T-cell (primary cell): ENCODE data around the gene ANKHD1. TPM values are rescaled to one million over a fixed set of nuclear protein-coding genes. Genes with fewer than 3 reads are reported as not detected.
A peak's percentile ranks its signal among the peaks of the same experiment; 100 is the strongest.
"Not testable (repeated sequence)": the region's sequence is repeated elsewhere in the genome, so short reads cannot be mapped to it uniquely, and the experiment has no call there.

Experiments
- ATAC-seq, 4 experiments: fragments of 200-7000 bp in 3 of 4; fragments of 150-1000 bp in 1 of 4; cut with Tn5 transposase; replicated peaks in 1 of 4; 1 replicate in 3 of 4; 2 replicates in 1 of 4; pipeline ENCODE4 v1.10.0; 2021; ENCODE audit warnings: moderate library complexity in 3 of 4, mild to moderate bottlenecking in 2 of 4, moderate number of reproducible peaks in 1 of 4
- CTCF ChIA-PET, 2 donors: fragments of 300-600 bp; sonication (Branson Sonifier 250); formaldehyde crosslinking; loops; one replicate each; lab custom pipeline; 2022; ENCODE audit warnings: antibody characterized with exemption in 2 of 2; lab: Charles Lee
- POLR2A ChIA-PET, 2 donors: fragments of 300-600 bp; sonication (Branson Sonifier 250); formaldehyde crosslinking; loops; one replicate each; lab custom pipeline; 2022; ENCODE audit warnings: antibody characterized with exemption in 2 of 2; lab: Charles Lee
- DNase-seq, 35 experiments: peaks; one replicate each; pipeline versions ENCODE4 v3.0.0 to v3.0.0-alpha.2; 2013 to 2023
- H3K27ac ChIP-seq: one replicate; pipeline ENCODE4 v1.5.1; 2013; ENCODE audit warnings: low read length
- H3K27me3 ChIP-seq, 2 experiments: replicated peaks in 1 of 2; 1 replicate in 1 of 2; 2 replicates in 1 of 2; pipeline versions ENCODE4 v1.6.1 to v1.7.0; 2013; ENCODE audit warnings: low read length in 1 of 2, mixed read lengths in 1 of 2; ENCODE audit not compliant: control insufficient read depth in 2 of 2, insufficient read depth in 2 of 2; ENCODE audit errors: extremely low read depth in 1 of 2
- H3K36me3 ChIP-seq, 2 donors: 1 replicate in 1 of 2; 2 replicates in 1 of 2; pipeline versions ENCODE4 v1.6.1 to v1.7.0; 2013; ENCODE audit warnings: low read length in 1 of 2; ENCODE audit not compliant: control insufficient read depth in 2 of 2, insufficient read depth in 1 of 2; ENCODE audit errors: extremely low read depth in 1 of 2
- H3K4me1 ChIP-seq, 2 experiments: 1 replicate in 1 of 2; 2 replicates in 1 of 2; pipeline versions ENCODE4 v1.6.1 to v1.7.0; 2013; ENCODE audit warnings: low read length in 2 of 2, mixed read lengths in 1 of 2; ENCODE audit not compliant: insufficient read depth in 2 of 2, control insufficient read depth in 1 of 2; ENCODE audit errors: extremely low read depth in 1 of 2
- H3K4me3 ChIP-seq, 2 donors: 1 replicate in 1 of 2; 2 replicates in 1 of 2; pipeline versions ENCODE4 v1.5.1 to v1.7.0; 2013; ENCODE audit warnings: mild to moderate bottlenecking in 2 of 2, low read length in 1 of 2, moderate library complexity in 1 of 2; ENCODE audit not compliant: control insufficient read depth in 1 of 2; ENCODE audit errors: extremely low read depth in 1 of 2
- H3K9me3 ChIP-seq: 2 replicates; pipeline ENCODE4 v1.7.0; 2013
- H3K27ac Mint-ChIP-seq, 2 donors: one replicate each; pipeline ENCODE4 v1.8.0; 2020 to 2021; ENCODE audit warnings: mild to moderate bottlenecking in 2 of 2, mixed read lengths in 2 of 2
- H3K27me3 Mint-ChIP-seq, 2 donors: one replicate each; pipeline ENCODE4 v1.8.0; 2021 to 2022; ENCODE audit warnings: mixed read lengths in 2 of 2
- H3K36me3 Mint-ChIP-seq: one replicate; pipeline ENCODE4 v1.8.0; 2021; ENCODE audit warnings: mixed read lengths
- H3K4me1 Mint-ChIP-seq, 3 donors: one replicate each; pipeline ENCODE4 v1.8.0; 2020 to 2022; ENCODE audit warnings: mixed read lengths in 3 of 3, mild to moderate bottlenecking in 1 of 3
- H3K4me3 Mint-ChIP-seq, 3 donors: one replicate each; pipeline ENCODE4 v1.8.0; 2020 to 2022; ENCODE audit warnings: mild to moderate bottlenecking in 3 of 3, mixed read lengths in 3 of 3, moderate library complexity in 3 of 3
- H3K9me3 Mint-ChIP-seq, 3 donors: one replicate each; pipeline ENCODE4 v1.8.0; 2020 to 2022; ENCODE audit warnings: mixed read lengths in 3 of 3
- WGBS: methylation state at CpG from one replicate; pipeline ENCODE4 v1.1.5; 2013; ENCODE audit warnings: missing lambda C conversion rate; ENCODE audit not compliant: insufficient coverage; 5-methylcytosine and 5-hydroxymethylcytosine counted together
- total RNA-seq, 35 experiments: library from RNA in 6 of 35; stranded (reverse) in 6 of 35; fragments of 120-200 nt in 1 of 35; gene quantifications; one replicate each; pipeline versions ENCODE4 v1.2.1 to v1.2.4 and lab custom pipeline; 2013 to 2026

Gene ANKHD1
- total RNA-seq, 5 donors from 2014 or later (not counting 1 experiment from before 2014, with no cell fraction given) = 184 to 220 (median 203) TPM

- H3K9me3 ChIP-seq, H3K4me3 Mint-ChIP-seq, H3K27ac ChIP-seq, H3K27me3 Mint-ChIP-seq, H3K27ac Mint-ChIP-seq, ATAC-seq, DNase-seq, H3K27me3 ChIP-seq, H3K36me3 ChIP-seq, POLR2A ChIA-PET, H3K4me3 ChIP-seq, H3K9me3 Mint-ChIP-seq: not testable (repeated sequence)
- Mint-ChIP-seq H3K4me1 (peaks cover 70 to 75% (median 74%) of the 10 kb centered on the region in 3 donors), H3K36me3 (peaks cover 18% of the 10 kb centered on the region)
- CTCF ChIA-PET = interaction anchor here in 1 of 2 donors (0.7 kb wide), 1 partner anchor 123 kb away, joined by 10 read pairs; no protein-coding TSS in a partner anchor
- peaks cover 0 to 23% of the 10 kb centered on the region in 2 experiments for H3K4me1 ChIP-seq
- 100% methylated on average over 1 of the region's 7 CpGs for WGBS
Measured at GRCh38 chr5:140421375-140421774, 19.7 kb downstream of the ANKHD1 start.

GRCh38 chr5:140423609-140424008 lies 22.0 kb downstream of the ANKHD1 start:
- Mint-ChIP-seq H3K4me3 (no peak overlapping the region), H3K27ac (peak overlapping the region in 1 of 2 donors; percentile 30), H3K9me3 (no peaks in the 10 kb centered on the region), H3K4me1 (peaks cover 63 to 69% (median 67%) of the 10 kb centered on the region in 3 donors), H3K27me3 (no peaks in the 10 kb centered on the region), H3K36me3 (peaks cover 18% of the 10 kb centered on the region)
- no peak for ATAC-seq
- ChIA-PET POLR2A (no interaction called here), CTCF (no interaction called here)
- H3K27ac ChIP-seq = no peak overlapping the region
- H3K4me1 ChIP-seq = peaks cover 0 to 14% of the 10 kb centered on the region in 2 experiments
- H3K36me3 ChIP-seq = no peaks in the 10 kb centered on the region
- H3K4me3 ChIP-seq = no peak overlapping the region
- WGBS = no CpG with 5 or more reads among the region's 2 CpGs
- H3K27me3 ChIP-seq = no peaks in the 10 kb centered on the region
- no peaks in the 10 kb centered on the region for H3K9me3 ChIP-seq
- no peak for DNase-seq

- Mint-ChIP-seq H3K36me3 (peaks cover 15% of the 10 kb centered on the region), H3K4me1 (peaks cover 58 to 64% (median 62%) of the 10 kb centered on the region in 3 donors), H3K27me3 (no peaks in the 10 kb centered on the region), H3K4me3 (no peak overlapping the region), H3K9me3 (no peaks in the 10 kb centered on the region), H3K27ac (peak overlapping the region in 1 of 2 donors; percentile 30)
- POLR2A ChIA-PET = interaction anchor here in 1 of 2 donors (0.5 kb wide), 1 partner anchor 67 kb away, joined by 3 read pairs; no protein-coding TSS in a partner anchor
- Histone ChIP-seq H3K9me3 (no peaks in the 10 kb centered on the region), H3K4me3 (no peak overlapping the region), H3K27ac (no peak overlapping the region), H3K4me1 (peaks cover 0 to 11% of the 10 kb centered on the region in 2 experiments), H3K27me3 (no peaks in the 10 kb centered on the region), H3K36me3 (no peaks in the 10 kb centered on the region)
- no peak for ATAC-seq
- DNase-seq = no peak
- 100% methylated on average over 1 of the region's 3 CpGs for WGBS
- CTCF ChIA-PET = no interaction called here
Measured at GRCh38 chr5:140424135-140424534, 22.5 kb downstream of the ANKHD1 start.

GRCh38 chr5:140427726-140428125 lies 26.1 kb downstream of the ANKHD1 start:
- H3K27ac ChIP-seq, ATAC-seq, H3K36me3 ChIP-seq, H3K4me3 ChIP-seq, POLR2A ChIA-PET, H3K4me3 Mint-ChIP-seq, H3K27me3 Mint-ChIP-seq, DNase-seq, H3K9me3 Mint-ChIP-seq, H3K4me1 ChIP-seq, H3K9me3 ChIP-seq, CTCF ChIA-PET, H3K27ac Mint-ChIP-seq, H3K27me3 ChIP-seq: not testable (repeated sequence)
- H3K36me3 Mint-ChIP-seq = peaks cover 13% of the 10 kb centered on the region
- no CpG with 5 or more reads among the region's 26 CpGs for WGBS
- H3K4me1 Mint-ChIP-seq = peaks cover 53 to 61% (median 60%) of the 10 kb centered on the region in 3 donors

- Mint-ChIP-seq H3K4me3 (no peak overlapping the region), H3K4me1 (peaks cover 43 to 55% (median 50%) of the 10 kb centered on the region in 3 donors), H3K36me3 (peaks cover 17% of the 10 kb centered on the region), H3K27me3 (no peaks in the 10 kb centered on the region), H3K9me3 (no peaks in the 10 kb centered on the region), H3K27ac (no peak overlapping the region)
- Histone ChIP-seq H3K27me3 (no peaks in the 10 kb centered on the region), H3K9me3 (no peaks in the 10 kb centered on the region), H3K27ac (no peak overlapping the region), H3K36me3 (no peaks in the 10 kb centered on the region), H3K4me1 (peaks cover 0 to 10% of the 10 kb centered on the region in 2 experiments), H3K4me3 (no peak overlapping the region)
- no CpG with 5 or more reads among the region's 2 CpGs for WGBS
- ChIA-PET CTCF (interaction anchor here (0.5 to 0.8 kb wide), 3 partner anchors 11 to 306 kb away, joined by 3 to 9 read pairs (median 5); no protein-coding TSS in a partner anchor), POLR2A (interaction anchor here in 1 of 2 donors (0.6 to 1.5 kb wide), 2 partner anchors 15 to 27 kb away, joined by 5 to 7 read pairs; no protein-coding TSS in a partner anchor)
- ATAC-seq (no peak), DNase-seq (no peak)
Measured at GRCh38 chr5:140429724-140430123, 28.1 kb downstream of the ANKHD1 start.

GRCh38 chr5:140432212-140432611 lies 30.6 kb downstream of the ANKHD1 start:
- peaks cover 34 to 44% (median 42%) of the 10 kb centered on the region in 3 donors for H3K4me1 Mint-ChIP-seq
- no peak overlapping the region for H3K27ac Mint-ChIP-seq
- peaks cover 21% of the 10 kb centered on the region for H3K36me3 Mint-ChIP-seq
- DNase-seq (no peak), ATAC-seq (no peak)
- no CpG with 5 or more reads among the region's 1 CpG for WGBS
- Histone ChIP-seq H3K27ac (no peak overlapping the region), H3K4me3 (no peak overlapping the region), H3K36me3 (peaks cover 0 to 13% of the 10 kb centered on the region in 2 donors), H3K27me3 (no peaks in the 10 kb centered on the region), H3K9me3 (no peaks in the 10 kb centered on the region), H3K4me1 (peaks cover 0 to 10% of the 10 kb centered on the region in 2 experiments)
- ChIA-PET POLR2A (no interaction called here), CTCF (no interaction called here)
- no peaks in the 10 kb centered on the region for H3K27me3 Mint-ChIP-seq
- no peaks in the 10 kb centered on the region for H3K9me3 Mint-ChIP-seq
- H3K4me3 Mint-ChIP-seq = no peak overlapping the region
